ENCODE data around the gene XPO6.
"Not testable (repeated sequence)": the region's sequence is repeated elsewhere in the genome, so short reads cannot be mapped to it uniquely, and the experiment has no call there.

The XPO6 gene

GRCh38 chr16:28130099-28131088 is 81.4 kb downstream of the XPO6 start:
- no peak for DNase-seq
- in situ Hi-C loops (cut with HindIII; ENCODE audit: low pct_ligation_motif_present, low pct_unique_long_range_greater_than_20kb, low sequenced_read_pairs), result no loop called here

DNA sequence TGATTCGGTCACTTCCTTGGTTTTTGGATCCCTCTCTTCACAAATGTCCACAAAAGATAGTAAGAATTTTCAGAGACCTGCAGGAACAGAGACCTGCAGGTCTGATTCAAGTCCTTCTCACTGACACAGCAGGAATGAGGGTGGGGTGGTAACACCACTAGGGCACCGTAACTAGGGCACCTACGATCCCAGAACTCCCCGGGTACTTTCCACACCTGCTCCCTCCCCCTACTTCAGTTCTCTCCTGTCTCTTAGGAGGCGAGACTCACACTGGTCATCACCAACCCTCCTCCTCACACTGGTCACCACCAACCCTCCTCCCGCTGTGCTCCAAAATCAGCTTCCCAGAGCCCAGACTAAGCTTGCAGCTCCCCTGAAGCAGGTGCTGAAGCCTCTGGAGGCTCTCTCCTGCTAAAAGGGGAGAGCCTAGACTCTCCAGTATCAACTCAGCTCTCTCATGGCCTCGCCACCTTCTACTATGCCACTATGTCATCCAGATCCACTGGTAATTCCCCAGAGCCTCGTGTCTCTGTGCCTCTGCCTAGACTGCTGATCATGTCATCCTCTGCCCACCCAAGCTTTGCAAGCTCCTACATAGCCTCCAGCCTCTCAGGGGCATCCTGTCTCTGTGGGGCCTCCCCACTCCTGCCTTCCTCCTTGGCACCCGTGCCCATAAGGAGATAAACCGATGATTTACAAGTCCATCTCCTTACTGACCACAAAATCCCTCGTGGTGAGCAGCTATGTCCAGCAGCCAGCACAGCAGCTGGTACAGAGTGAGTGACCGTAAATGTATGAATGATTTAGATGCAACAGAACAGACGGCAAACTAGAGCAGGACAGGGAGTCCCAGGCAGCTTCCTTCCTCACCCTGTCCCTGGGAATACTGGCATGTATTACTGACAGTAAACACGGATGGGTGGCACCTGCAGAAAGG is 84.8 kb downstream of the XPO6 start:
- in situ Hi-C loops (cut with HindIII; ENCODE audit: low pct_ligation_motif_present, low pct_unique_long_range_greater_than_20kb, low sequenced_read_pairs), result no loop called here
- no peak for DNase-seq

GRCh38 chr16:28125592-28125991 is 86.2 kb downstream of the XPO6 start:
- in situ Hi-C loops (cut with HindIII; ENCODE audit: low pct_ligation_motif_present, low pct_unique_long_range_greater_than_20kb, low sequenced_read_pairs), result no loop called here
- DNase-seq, result no peak

GRCh38 chr16:28121527-28121926 is 90.2 kb downstream of the XPO6 start:
- in situ Hi-C loops (cut with HindIII; ENCODE audit: low pct_ligation_motif_present, low pct_unique_long_range_greater_than_20kb, low sequenced_read_pairs), result no loop called here
- DNase-seq, result no peak

DNA sequence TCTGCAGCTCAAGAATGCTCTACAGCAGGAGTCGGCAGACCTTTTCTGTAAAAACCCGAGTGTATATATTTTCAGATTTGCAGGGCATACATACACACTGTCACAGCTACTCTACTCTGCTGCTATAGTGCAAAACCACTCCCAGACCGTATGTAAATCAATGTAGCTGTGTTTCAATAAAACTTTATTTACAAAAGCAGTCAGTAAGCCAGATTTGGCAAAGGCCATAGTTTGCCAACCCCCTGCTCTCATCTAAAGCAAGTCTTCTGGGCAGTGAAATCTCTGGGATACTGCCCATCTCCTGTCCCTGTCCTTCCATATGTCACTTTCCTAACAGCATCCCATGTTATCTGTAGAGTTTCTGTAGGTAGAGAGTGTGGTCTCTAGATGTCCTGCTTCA is 91.0 kb downstream of the XPO6 start:
- in situ Hi-C loops (cut with HindIII; ENCODE audit: low pct_ligation_motif_present, low pct_unique_long_range_greater_than_20kb, low sequenced_read_pairs), result no loop called here
- no peak for DNase-seq

GRCh38 chr16:28118637-28119036 is 93.1 kb downstream of the XPO6 start:
- in situ Hi-C loops (cut with HindIII; ENCODE audit: low pct_ligation_motif_present, low pct_unique_long_range_greater_than_20kb, low sequenced_read_pairs), result no loop called here
- DNase-seq, result no peak

GRCh38 chr16:28117168-28117565 is 94.6 kb downstream of the XPO6 start:
- in situ Hi-C loops (cut with HindIII; ENCODE audit: low pct_ligation_motif_present, low pct_unique_long_range_greater_than_20kb, low sequenced_read_pairs), result no loop called here
- DNase-seq, result no peak

DNA sequence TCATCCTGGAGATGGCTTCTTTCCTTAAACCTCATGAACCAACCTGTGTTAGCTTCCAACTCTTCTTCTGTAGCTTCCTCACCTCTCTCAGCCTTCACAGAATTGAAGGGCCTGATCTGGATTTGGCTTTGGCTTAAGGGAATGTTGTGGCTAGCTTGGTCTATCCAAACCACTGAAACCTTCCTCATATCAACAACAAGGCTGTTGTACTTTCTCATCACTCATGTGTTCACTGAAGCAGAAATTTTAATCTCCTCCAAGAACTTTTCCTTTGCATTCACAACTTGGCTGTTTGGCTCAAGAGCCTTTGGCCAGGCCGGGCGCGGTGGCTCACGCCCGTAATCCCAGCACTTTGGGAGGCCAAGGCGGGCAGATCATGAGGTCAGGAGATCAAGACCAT is 95.9 kb downstream of the XPO6 start:
- DNase-seq; in situ Hi-C loops (cut with HindIII; ENCODE audit: low pct_ligation_motif_present, low pct_unique_long_range_greater_than_20kb, low sequenced_read_pairs): not testable (repeated sequence)

DNA sequence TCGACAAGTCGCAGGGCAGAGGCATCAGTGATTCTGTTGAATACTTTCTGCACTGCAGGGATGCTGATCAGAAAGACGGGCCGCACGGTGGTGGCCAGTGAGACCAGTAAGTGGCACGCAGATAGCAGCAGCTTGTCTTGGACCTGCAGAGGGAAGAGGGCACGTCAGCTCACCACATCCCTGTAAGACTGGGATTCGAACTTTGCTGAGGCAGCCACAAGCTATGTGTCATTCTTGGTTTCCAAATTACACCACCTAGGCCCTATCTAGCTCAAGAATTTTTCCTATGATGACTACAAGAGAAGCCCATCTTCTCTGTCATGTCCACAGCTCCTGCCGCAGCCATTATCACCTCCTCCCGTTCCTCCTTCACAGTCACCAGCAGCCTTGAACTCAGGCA is 98.9 kb downstream of the XPO6 start:
- DNase-seq, result no peak
- in situ Hi-C loops (cut with HindIII; ENCODE audit: low pct_ligation_motif_present, low pct_unique_long_range_greater_than_20kb, low sequenced_read_pairs), result no loop called here

- DNase-seq, result no peak
- in situ Hi-C loops (cut with HindIII; ENCODE audit: low pct_ligation_motif_present, low pct_unique_long_range_greater_than_20kb, low sequenced_read_pairs), result no loop called here
Observed at GRCh38 chr16:28110977-28111376, 100.8 kb downstream of the XPO6 start.

GRCh38 chr16:28110479-28110878 is 101.3 kb downstream of the XPO6 start:
- DNase-seq, result no peak
- in situ Hi-C loops (cut with HindIII; ENCODE audit: low pct_ligation_motif_present, low pct_unique_long_range_greater_than_20kb, low sequenced_read_pairs), result no loop called here

GRCh38 chr16:28110074-28110473 is 101.7 kb downstream of the XPO6 start:
- no peak for DNase-seq
- in situ Hi-C loops (cut with HindIII; ENCODE audit: low pct_ligation_motif_present, low pct_unique_long_range_greater_than_20kb, low sequenced_read_pairs), result no loop called here

DNA sequence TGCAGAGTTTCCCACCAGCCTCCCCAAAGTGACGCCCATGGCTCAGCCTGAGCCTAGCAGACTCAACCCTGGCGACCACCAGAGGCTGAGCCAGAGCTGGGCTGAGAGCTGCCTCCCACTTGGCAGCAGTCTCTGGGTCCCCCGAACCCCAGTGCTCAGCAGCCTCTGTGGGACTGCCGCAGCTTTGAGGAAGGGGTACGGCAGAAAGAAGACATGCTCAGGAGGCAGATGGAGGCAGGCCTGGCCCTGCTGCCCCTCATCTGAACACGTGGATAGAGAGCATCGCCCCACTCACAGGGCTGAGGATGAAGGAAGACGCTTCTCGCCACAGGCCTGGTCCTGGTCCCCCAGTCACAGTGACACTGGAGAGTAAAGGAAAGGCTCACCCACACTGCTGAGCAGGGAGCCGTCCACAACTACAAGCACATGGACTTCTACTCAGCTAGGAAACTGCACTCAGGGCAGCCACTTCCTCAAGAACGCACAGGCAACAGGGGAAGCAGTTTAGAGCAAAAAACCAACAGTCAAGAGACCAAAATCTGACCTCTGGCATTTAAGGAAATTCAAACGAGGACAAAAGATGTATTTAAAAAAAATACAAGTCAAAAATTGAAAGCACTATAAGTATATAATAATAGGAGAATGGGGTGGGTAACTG is 103.0 kb downstream of the XPO6 start:
- no peak for DNase-seq
- in situ Hi-C loops (cut with HindIII; ENCODE audit: low pct_ligation_motif_present, low pct_unique_long_range_greater_than_20kb, low sequenced_read_pairs), result no loop called here

DNA sequence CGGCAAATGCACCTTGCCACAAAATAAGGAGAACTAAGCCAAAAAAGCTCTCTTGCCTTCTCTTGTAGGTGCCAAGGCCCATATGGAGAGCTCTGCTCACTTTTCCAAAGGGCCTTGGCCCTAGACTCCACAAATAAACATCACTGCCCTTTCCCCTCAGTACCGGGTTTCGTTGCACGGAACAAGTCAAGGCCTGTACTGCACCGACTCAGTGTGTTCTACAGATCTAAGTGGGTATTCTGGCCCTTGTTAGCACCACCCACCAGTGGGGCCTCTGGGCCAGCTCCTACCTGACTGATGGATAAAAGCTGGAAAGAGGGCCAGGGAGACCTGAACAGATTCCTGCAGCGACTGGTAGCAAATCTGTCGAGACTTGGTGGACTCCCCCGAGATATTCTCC is 104.5 kb downstream of the XPO6 start:
- no peak for DNase-seq
- in situ Hi-C loops (cut with HindIII; ENCODE audit: low pct_ligation_motif_present, low pct_unique_long_range_greater_than_20kb, low sequenced_read_pairs), result no loop called here

- in situ Hi-C loops (cut with HindIII; ENCODE audit: low pct_ligation_motif_present, low pct_unique_long_range_greater_than_20kb, low sequenced_read_pairs), result no loop called here
Observed at GRCh38 chr16:28106467-28107215, 105.1 kb downstream of the XPO6 start.

DNA sequence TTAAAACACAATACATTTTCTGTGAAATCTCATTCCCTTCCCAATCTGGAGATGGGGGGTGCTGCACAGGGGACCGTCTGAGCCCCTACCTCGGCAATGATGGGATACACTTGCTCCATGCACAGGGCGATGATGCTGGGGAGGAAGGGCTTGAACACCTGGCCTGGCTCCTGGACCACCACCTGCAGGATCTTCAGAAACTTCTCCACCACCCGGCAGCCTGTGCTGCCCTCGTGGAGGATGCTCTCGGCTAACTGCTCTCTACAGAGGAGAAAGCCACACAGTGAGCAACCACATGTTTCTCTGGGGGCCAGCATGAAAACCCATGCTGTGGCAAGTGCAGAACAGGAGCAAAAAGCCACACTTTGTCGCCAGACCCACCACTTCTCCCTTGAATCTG is 105.8 kb downstream of the XPO6 start:
- in situ Hi-C loops (cut with HindIII; ENCODE audit: low pct_ligation_motif_present, low pct_unique_long_range_greater_than_20kb, low sequenced_read_pairs), result no loop called here
- no peak for DNase-seq

More at GRCh38 chr16:28106467-28107215, 105.1 kb downstream of the XPO6 start:
- no peak for DNase-seq

DNA sequence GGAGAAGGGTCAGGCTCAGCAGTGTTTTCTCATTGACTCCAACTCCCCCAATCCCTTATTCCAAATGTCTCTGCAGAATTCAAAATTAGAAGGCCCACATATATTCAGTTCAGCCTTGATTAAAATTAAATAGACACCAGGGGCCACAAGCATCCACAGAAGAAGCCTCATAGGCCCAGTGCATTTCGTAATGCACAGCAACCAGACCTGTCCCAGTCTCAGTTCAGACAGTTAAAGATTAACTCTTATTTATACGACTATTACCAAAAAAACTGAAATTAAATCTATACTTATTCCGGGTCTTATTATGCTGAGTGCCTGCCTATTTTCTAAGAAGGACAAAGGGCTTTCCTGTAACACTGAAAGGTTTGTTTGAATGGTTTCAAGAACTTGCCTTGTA is 106.5 kb downstream of the XPO6 start:
- no peak for DNase-seq
- in situ Hi-C loops (cut with HindIII; ENCODE audit: low pct_ligation_motif_present, low pct_unique_long_range_greater_than_20kb, low sequenced_read_pairs), result no loop called here

- DNase-seq, result no peak
- in situ Hi-C loops (cut with HindIII; ENCODE audit: low pct_ligation_motif_present, low pct_unique_long_range_greater_than_20kb, low sequenced_read_pairs), result no loop called here
Observed at GRCh38 chr16:28104404-28104803, 107.4 kb downstream of the XPO6 start.

Data from ACHN (cell line).